HepG2 (cell line): ENCODE data around the gene DPH5. TPM values are rescaled to one million over a fixed set of nuclear protein-coding genes. Genes with fewer than 3 reads are reported as not detected.

Source experiments
- ATAC-seq: fragments of 200-7000 bp; cut with Tn5 transposase; 3 replicates; pipeline ENCODE4 v1.9.1; 2020; ENCODE audit warnings: mild to moderate bottlenecking, moderate library complexity
- BruUV-seq: library from RNA; stranded (reverse); fragments of 400-500 nt; replicated peaks from 2 replicates; lab custom pipeline; 2021; lab: Mats Ljungman, UMichigan
- CTCF ChIA-PET: fragments of 300-600 bp; formaldehyde crosslinking; extraction: SDS; loops from one replicate; lab custom pipeline; 2021; ENCODE audit warnings: low total read pairs, inconsistent platforms, low intra/inter-chr PET ratio; lab: Yijun Ruan, JAX
- POLR2A ChIA-PET: fragments of 350-600 bp; sonication (Branson Sonifier 250); formaldehyde crosslinking; loops from one replicate; lab custom pipeline; 2020; ENCODE audit warnings: antibody characterized with exemption, inconsistent platforms; lab: Yijun Ruan, JAX
- DNase-seq: peaks from one replicate; pipeline ENCODE4 v3.0.0-alpha.2; 2015; ENCODE audit warnings: low spot score
- FAIRE-seq: peaks from 3 replicates; lab custom pipeline; 2011; peaks lifted over from hg19 to GRCh38; lab: Jason Lieb, UNC
- H2AFZ ChIP-seq: one replicate; pipeline ENCODE4 v1.6.1; 2011; ENCODE audit warnings: low read length, inconsistent platforms
- H3K27ac ChIP-seq: fragments of 300-600 bp; 3 replicates; pipeline ENCODE4 v1.8.0; 2011; ENCODE audit warnings: mixed run types, mild to moderate bottlenecking, mixed read lengths, low read length, inconsistent platforms; ENCODE audit not compliant: insufficient read depth; ENCODE audit errors: extremely low read length
- H3K27me3 ChIP-seq, 2 experiments: fragments of 200-600 bp in 1 of 2; 2 replicates in 1 of 2; 3 replicates in 1 of 2; pipeline versions ENCODE4 v1.6.0 to v1.8.0; 2011; ENCODE audit warnings: low read length in 2 of 2, mild to moderate bottlenecking in 2 of 2, moderate library complexity in 2 of 2, inconsistent platforms in 1 of 2; ENCODE audit not compliant: insufficient read depth in 2 of 2, control insufficient read depth in 1 of 2
- H3K36me3 ChIP-seq, 2 experiments: fragments of 200-600 bp in 1 of 2; replicated peaks in 1 of 2; 2 replicates in 1 of 2; 3 replicates in 1 of 2; pipeline versions ENCODE4 v1.5.1 to v1.8.0; 2011; ENCODE audit warnings: low read length in 2 of 2, inconsistent platforms in 1 of 2; ENCODE audit not compliant: insufficient read depth in 2 of 2, control insufficient read depth in 1 of 2
- H3K4me1 ChIP-seq: 2 replicates; pipeline ENCODE4 v1.5.1; 2012; ENCODE audit warnings: low read length, inconsistent platforms; ENCODE audit not compliant: insufficient read depth
- H3K4me2 ChIP-seq: 2 replicates; pipeline ENCODE4 v1.6.0; 2011; ENCODE audit warnings: low read depth, low read length, inconsistent platforms
- H3K4me3 ChIP-seq, 3 experiments: fragments of 200-600 bp in 1 of 3; sonication (generic), shearing (Covaris generic) in 1 of 3; replicated peaks in 1 of 3; 2 replicates each; pipeline ENCODE4 v1.5.1; 2011 to 2016; ENCODE audit warnings: low read length in 3 of 3, inconsistent platforms in 2 of 3, low read depth in 2 of 3, mild to moderate bottlenecking in 2 of 3, control low read depth in 1 of 3, mixed read lengths in 1 of 3; ENCODE audit not compliant: insufficient read depth in 1 of 3
- H3K79me2 ChIP-seq: one replicate; pipeline ENCODE4 v1.6.1; 2011; ENCODE audit warnings: low read length, inconsistent platforms; ENCODE audit not compliant: insufficient read depth
- H3K9ac ChIP-seq: 2 replicates; pipeline ENCODE4 v1.6.0; 2011; ENCODE audit warnings: mild to moderate bottlenecking, low read depth, low read length, inconsistent platforms; ENCODE audit not compliant: insufficient read depth
- H3K9me3 ChIP-seq: 2 replicates; pipeline ENCODE4 v1.5.1; 2012; ENCODE audit warnings: mild to moderate bottlenecking, low read length
- H4K20me1 ChIP-seq: 2 replicates; pipeline ENCODE4 v1.6.0; 2011; ENCODE audit warnings: inconsistent platforms, mild to moderate bottlenecking, low read length, moderate library complexity; ENCODE audit not compliant: insufficient read depth
- ARID2 ChIP-seq: sonication (generic); formaldehyde crosslinking; IDR thresholded peaks from 2 replicates; pipeline ENCODE4 v1.8.1; 2022; ENCODE audit warnings: mild to moderate bottlenecking, missing genetic modification reagents, borderline replicate concordance
- ARNT ChIP-seq: fragments of 450-650 bp; IDR thresholded peaks from 2 replicates; pipeline ENCODE4 v1.6.1; 2017
- ATF4 ChIP-seq, 2 experiments: fragments of 450-650 bp in 1 of 2; sonication (generic) in 1 of 2; formaldehyde crosslinking; IDR thresholded peaks; 2 replicates each; pipeline versions ENCODE4 v1.5.0 to v1.8.0; 2020 to 2022; ENCODE audit warnings: mild to moderate bottlenecking in 1 of 2, missing genetic modification reagents in 1 of 2
- FOXK1 ChIP-seq: sonication (generic); formaldehyde crosslinking; IDR thresholded peaks from 2 replicates; pipeline ENCODE4 v1.4.0; 2020; ENCODE audit warnings: low read depth, missing genetic modification reagents, borderline replicate concordance
- HNRNPL ChIP-seq: fragments of 200-400 bp; formaldehyde crosslinking; IDR thresholded peaks from 2 replicates; pipeline ENCODE4 v1.6.1; 2017; ENCODE audit warnings: mild to moderate bottlenecking, low read depth, low read length
- IRF9 ChIP-seq: sonication (generic); formaldehyde crosslinking; IDR thresholded peaks from 2 replicates; pipeline ENCODE4 v1.8.0; 2022; ENCODE audit warnings: missing genetic modification reagents, mild to moderate bottlenecking, borderline replicate concordance
- MAFF ChIP-seq: IDR thresholded peaks from 2 replicates; pipeline ENCODE4 v1.6.1; 2011; ENCODE audit warnings: low read depth, low read length, improper control_type of control experiment
- PRMT3 ChIP-seq: sonication (generic); formaldehyde crosslinking; IDR thresholded peaks from 2 replicates; pipeline ENCODE4 v1.8.1; 2022; ENCODE audit warnings: low read depth, mild to moderate bottlenecking, moderate library complexity, missing genetic modification reagents, borderline replicate concordance
- RELA ChIP-seq: sonication (generic); formaldehyde crosslinking; IDR thresholded peaks from 2 replicates; pipeline ENCODE4 v1.4.0; 2020; ENCODE audit warnings: missing genetic modification reagents
- SOX5 ChIP-seq: IDR thresholded peaks from 2 replicates; pipeline ENCODE4 v1.6.1; 2016; ENCODE audit warnings: borderline replicate concordance
- SUZ12 ChIP-seq: fragments of 150-350 bp; IDR thresholded peaks from 2 replicates; pipeline ENCODE4 v1.6.1; 2014; ENCODE audit warnings: low read depth, low read length
- TBX3 ChIP-seq: fragments of 450-650 bp; IDR thresholded peaks from 2 replicates; pipeline ENCODE4 v1.6.1; 2017; ENCODE audit warnings: antibody characterized with exemption, mild to moderate bottlenecking, inconsistent platforms, borderline replicate concordance
- ZNF501 ChIP-seq: sonication (generic); formaldehyde crosslinking; IDR thresholded peaks from 2 replicates; pipeline ENCODE4 v1.5.1; 2020; ENCODE audit warnings: mild to moderate bottlenecking, moderate library complexity, missing genetic modification reagents
- WGBS: methylation state at CpG from one replicate; pipeline ENCODE4 v1.1.6; 2017; ENCODE audit warnings: low lambda C conversion rate; 5-methylcytosine and 5-hydroxymethylcytosine counted together
- in situ Hi-C: cut with HindIII; loops from 2 replicates; pipeline ENCODE4 v1.10.0; 2017; ENCODE audit warnings: low pct_unique_long_range_greater_than_20kb; ENCODE audit not compliant: extremely low pct_ligation_motif_present
- intact Hi-C: fragments of 100-400 bp; cut with micrococcal nuclease; formaldehyde crosslinking; loops from one replicate; pipeline ENCODE4 v1.10.0; 2022; ENCODE audit not compliant: unreplicated experiment
- polyA plus RNA-seq, 8 experiments: library from polyadenylated mRNA; depleted of rRNA in 3 of 8; stranded (reverse) in 7 of 8; unstranded in 1 of 8; fragments of >200 nt; fragmentation: Illumina TruSeq in 4 of 8; extraction: Trizol in 4 of 8; gene quantifications; 2 replicates each; pipeline versions ENCODE4 v1.2.1 to v1.2.3, GENCODE V29; 2011 to 2016; ENCODE audit warnings: low read depth in 4 of 8, missing spikeins in 1 of 8, mixed read lengths in 1 of 8; ENCODE audit not compliant: insufficient read depth in 1 of 8
- total RNA-seq, 5 experiments: library from RNA; depleted of rRNA; stranded (reverse); fragments of >200 nt; fragmentation: Illumina TruSeq; extraction: Trizol; gene quantifications; 2 replicates each; pipeline ENCODE4 v1.2.3, GENCODE V29; 2016; ENCODE audit warnings: low read depth in 1 of 5

DPH5 gene
- total and polyA plus RNA-seq, 2 of the 13 experiments (the other 11 are each of a cell fraction or from before 2014, with no cell fraction given), result 53.2 to 79.6 TPM

- TF ChIP-seq PRMT3 (CRISPR knock-in tag) (no peak), SOX5 (CRISPR knock-in tag) (no peak)
- TF ChIP-seq, all 625 proteins: peak for 0
- CTCF ChIA-PET, result no interaction called here
- Histone ChIP-seq H3K79me2 (peaks cover 1% of the 10 kb centered on the region), H3K4me3 (no peak overlapping the region), H3K9me3 (no peaks in the 10 kb centered on the region), H3K27me3 (no peaks in the 10 kb centered on the region), H3K4me2 (no peak overlapping the region), H3K9ac (no peak overlapping the region), H3K4me1 (peaks cover 19% of the 10 kb centered on the region), H3K27ac (no peak overlapping the region), H3K36me3 (peaks cover 6 to 30% of the 10 kb centered on the region in 2 experiments; a peak in 4 of 5 replicates), H4K20me1 (no peaks in the 10 kb centered on the region), H2AFZ (no peak overlapping the region)
- DNase-seq (no peak), ATAC-seq (no peak), FAIRE-seq (no peak)
- in situ Hi-C loops, result no loop called here
- intact Hi-C loops, result no loop called here
- POLR2A ChIA-PET, result no interaction called here
- BruUV-seq, result no TSS peak
- 90% methylated on average over 4 of the region's 4 CpGs for WGBS
Observed at GRCh38 chr1:100950781-100951180, 74.8 kb downstream of the DPH5 start.

GRCh38 chr1:100950337-100950736 lies 75.2 kb downstream of the DPH5 start:
- H3K4me3 ChIP-seq, result no peak overlapping the region
- H3K9me3 ChIP-seq, result no peaks in the 10 kb centered on the region
- H3K79me2 ChIP-seq, result peaks cover 1% of the 10 kb centered on the region
- DNase-seq (no peak), FAIRE-seq (no peak), ATAC-seq (no peak)
- BruUV-seq, result no TSS peak
- H4K20me1 ChIP-seq, result no peaks in the 10 kb centered on the region
- H3K27ac ChIP-seq, result no peak overlapping the region
- H3K9ac ChIP-seq, result no peak overlapping the region
- H3K4me1 ChIP-seq, result peaks cover 19% of the 10 kb centered on the region
- H3K27me3 ChIP-seq, result no peaks in the 10 kb centered on the region
- in situ Hi-C loops, result no loop called here
- ChIA-PET POLR2A (no interaction called here), CTCF (no interaction called here)
- no peak for TF ChIP-seq FOXK1
- TF ChIP-seq TBX3, result no peak
- TF ChIP-seq HNRNPL, result no peak
- no peak for TF ChIP-seq SUZ12
- TF ChIP-seq ARNT, result no peak
- TF ChIP-seq MAFF, result no peak
- no peak for TF ChIP-seq IRF9
- TF ChIP-seq ZNF501 (CRISPR knock-in tag), result no peak
- no peak for TF ChIP-seq ATF4 (CRISPR knock-in tag; IDR thresholded peaks at IDR 0.05)
- TF ChIP-seq RELA (CRISPR knock-in tag), result no peak
- TF ChIP-seq ARID2 (CRISPR knock-in tag), result no peak
- H3K36me3 ChIP-seq, result peaks cover 6 to 30% of the 10 kb centered on the region in 2 experiments; a peak in 4 of 5 replicates
- no peak overlapping the region for H3K4me2 ChIP-seq
- H2AFZ ChIP-seq, result no peak overlapping the region
- intact Hi-C loops, result no loop called here
